Uterus (tissue), 4 donors: ENCODE results near the gene TBXA2R. TPM values are rescaled to one million over a fixed set of nuclear protein-coding genes. Genes with fewer than 3 reads are reported as not detected.
A peak's percentile ranks its signal among the peaks of the same experiment; 100 is the strongest.

Experiments used
- DNase-seq, 2 donors: peaks; one replicate each; pipeline ENCODE4 v3.0.0-alpha.2; 2019 to 2020
- H3K27ac ChIP-seq, 2 donors: fragments of 200-600 bp; sonication (generic); 1 replicate in 1 of 2; 2 replicates in 1 of 2; pipeline ENCODE4 v1.5.1; 2016 to 2018
- H3K27me3 ChIP-seq, 2 donors: fragments of 200-600 bp; sonication (generic); one replicate each; pipeline ENCODE4 v1.5.1; 2018 to 2019; ENCODE audit warnings: control low read depth in 1 of 2
- H3K36me3 ChIP-seq, 2 donors: fragments of 200-600 bp; sonication (generic); one replicate each; pipeline ENCODE4 v1.5.1; 2019; ENCODE audit warnings: control low read depth in 1 of 2
- H3K4me1 ChIP-seq, 2 donors: fragments of 200-600 bp; sonication (generic); one replicate each; pipeline ENCODE4 v1.5.1; 2018 to 2019; ENCODE audit warnings: control low read depth in 1 of 2
- H3K4me3 ChIP-seq, 2 donors: fragments of 200-600 bp; sonication (generic); 1 replicate in 1 of 2; 2 replicates in 1 of 2; pipeline ENCODE4 v1.5.1; 2018 to 2019; ENCODE audit warnings: mild to moderate bottlenecking in 1 of 2
- H3K9me3 ChIP-seq, 2 donors: fragments of 200-600 bp; sonication (generic); one replicate each; pipeline ENCODE4 v1.5.1; 2019; ENCODE audit warnings: control low read depth in 1 of 2
- CTCF ChIP-seq, 4 experiments: fragments of 200-600 bp in 2 of 4; fragments of 450-650 bp in 2 of 4; sonication (generic) in 2 of 4; IDR thresholded peaks; one replicate each; pipeline ENCODE4 v1.5.1; 2016 to 2019; ENCODE audit warnings: antibody characterized with exemption in 4 of 4, mild to moderate bottlenecking in 2 of 4, moderate library complexity in 1 of 4
- POLR2A ChIP-seq, 2 donors: fragments of 450-650 bp; IDR thresholded peaks; one replicate each; pipeline ENCODE4 v1.6.1; 2016; ENCODE audit warnings: antibody characterized with exemption in 2 of 2, mild to moderate bottlenecking in 1 of 2, moderate library complexity in 1 of 2
- intact Hi-C: fragments of 100-400 bp; cut with DNase I; formaldehyde crosslinking; loops from one replicate; pipeline ENCODE4 v1.15.1; 2023; ENCODE audit warnings: low total_unique reads
- total RNA-seq, 4 donors: library from RNA; depleted of rRNA in 3 of 4; stranded (reverse); fragments of >200 nt in 3 of 4; gene quantifications; one replicate each; pipeline versions ENCODE4 v1.1.0 to v1.2.4, GENCODE V29; 2014 to 2023
- donor health status: DM: yes; HTN: yes; CAD: no.

Gene TBXA2R
- total RNA-seq, 4 donors from 2014 or later = 2.6 to 7.3 TPM; not detected in 2

GRCh38 chr19:3575949-3576673, 30.6 kb downstream of the TBXA2R start:
- Histone ChIP-seq H3K27ac (peak overlapping the region in 1 of 2 donors; percentile 33), H3K4me1 (peaks cover 0 to 12% of the 10 kb centered on the region in 2 donors), H3K36me3 (no peaks in the 10 kb centered on the region), H3K4me3 (no peak overlapping the region), H3K9me3 (no peaks in the 10 kb centered on the region), H3K27me3 (no peaks in the 10 kb centered on the region)
- DNase-seq = no peak
- TF ChIP-seq CTCF (IDR thresholded peaks at IDR 0.05) (no peak), POLR2A (IDR thresholded peaks at IDR 0.05) (no peak)
- intact Hi-C loops = no loop called here

- Histone ChIP-seq H3K36me3 (no peaks in the 10 kb centered on the region), H3K27ac (no peak overlapping the region), H3K4me1 (peaks cover 0 to 12% of the 10 kb centered on the region in 2 donors), H3K27me3 (no peaks in the 10 kb centered on the region), H3K9me3 (no peaks in the 10 kb centered on the region), H3K4me3 (no peak overlapping the region)
- TF ChIP-seq CTCF (IDR thresholded peaks at IDR 0.05) = no peak
- no peak for TF ChIP-seq POLR2A (IDR thresholded peaks at IDR 0.05)
- no peak for DNase-seq
- intact Hi-C loops = no loop called here
Measured at GRCh38 chr19:3575260-3575741, 31.4 kb downstream of the TBXA2R start.

- Histone ChIP-seq H3K4me1 (peaks cover 0 to 12% of the 10 kb centered on the region in 2 donors), H3K27me3 (no peaks in the 10 kb centered on the region), H3K36me3 (no peaks in the 10 kb centered on the region), H3K9me3 (no peaks in the 10 kb centered on the region), H3K4me3 (peak overlapping the region; percentile 87 to 89), H3K27ac (no peak overlapping the region)
- peak; percentile 71 to 77 for DNase-seq
- TF ChIP-seq CTCF (IDR thresholded peaks at IDR 0.05) (no peak), POLR2A (IDR thresholded peaks at IDR 0.05) (no peak)
- intact Hi-C loops = no loop called here
Measured at GRCh38 chr19:3573858-3574637, 32.6 kb downstream of the TBXA2R start.

GRCh38 chr19:3573162-3573857, 33.4 kb downstream of the TBXA2R start:
- H3K27me3 ChIP-seq = no peaks in the 10 kb centered on the region
- intact Hi-C loops = no loop called here
- peaks cover 0 to 12% of the 10 kb centered on the region in 2 donors for H3K4me1 ChIP-seq
- peak in 1 of 2 donors; percentile 36 for DNase-seq
- no peaks in the 10 kb centered on the region for H3K36me3 ChIP-seq
- TF ChIP-seq POLR2A (IDR thresholded peaks at IDR 0.05) (no peak), CTCF (IDR thresholded peaks at IDR 0.05) (no peak)
- no peaks in the 10 kb centered on the region for H3K9me3 ChIP-seq
- peak overlapping the region; percentile 74 to 83 for H3K27ac ChIP-seq
- peak overlapping the region; percentile 87 to 89 for H3K4me3 ChIP-seq
